Mesenchymal stem cell (in vitro differentiated cells and primary cell): Measurements from ENCODE around the gene ASB14.
A peak's percentile ranks its signal among the peaks of the same experiment; 100 is the strongest.

Experiments used
- DNase-seq: peaks from one replicate; pipeline ENCODE4 v3.0.0-alpha.2; 2013
- H2AFZ ChIP-seq: one replicate; pipeline ENCODE4 v1.6.1; 2013; ENCODE audit warnings: low read depth, mild to moderate bottlenecking, control low read depth, inconsistent platforms, low read length, moderate library complexity
- H2AK5ac ChIP-seq: 2 replicates; pipeline ENCODE4 v1.6.1; 2013; ENCODE audit warnings: low read length, moderate library complexity, mild to moderate bottlenecking, inconsistent platforms; ENCODE audit not compliant: severe bottlenecking
- H2BK120ac ChIP-seq: one replicate; pipeline ENCODE4 v1.6.1; 2013; ENCODE audit warnings: low read depth, mild to moderate bottlenecking, inconsistent platforms, low read length, moderate library complexity
- H2BK12ac ChIP-seq, 2 experiments: one replicate each; pipeline ENCODE4 v1.6.1; 2013; ENCODE audit warnings: inconsistent platforms in 2 of 2, low read length in 2 of 2, mild to moderate bottlenecking in 2 of 2, moderate library complexity in 2 of 2, control low read depth in 1 of 2
- H2BK15ac ChIP-seq: one replicate; pipeline ENCODE4 v1.6.1; 2013; ENCODE audit warnings: mild to moderate bottlenecking, low read depth, inconsistent platforms; ENCODE audit not compliant: poor library complexity, severe bottlenecking
- H2BK5ac ChIP-seq: 2 replicates; pipeline ENCODE4 v1.6.1; 2013; ENCODE audit warnings: low read depth, mild to moderate bottlenecking, low read length, control low read depth, inconsistent platforms; ENCODE audit not compliant: poor library complexity, severe bottlenecking
- H3K14ac ChIP-seq, 2 experiments: one replicate each; pipeline ENCODE4 v1.6.1; 2013; ENCODE audit warnings: inconsistent platforms in 2 of 2, low read length in 2 of 2, control low read depth in 1 of 2, mild to moderate bottlenecking in 1 of 2, moderate library complexity in 1 of 2
- H3K18ac ChIP-seq, 2 experiments: one replicate each; pipeline ENCODE4 v1.6.1; 2013; ENCODE audit warnings: inconsistent platforms in 2 of 2, low read length in 2 of 2, control low read depth in 1 of 2, low read depth in 1 of 2, mild to moderate bottlenecking in 1 of 2
- H3K23ac ChIP-seq, 2 experiments: one replicate each; pipeline ENCODE4 v1.6.1; 2013; ENCODE audit warnings: inconsistent platforms in 2 of 2, low read length in 2 of 2, mild to moderate bottlenecking in 2 of 2, moderate library complexity in 2 of 2, control low read depth in 1 of 2
- H3K27ac ChIP-seq: 2 replicates; pipeline ENCODE4 v1.5.1; 2013; ENCODE audit warnings: mild to moderate bottlenecking, moderate library complexity, low read length, control low read depth, inconsistent platforms; ENCODE audit not compliant: poor library complexity, severe bottlenecking
- H3K27me3 ChIP-seq, 2 experiments: 2 replicates each; pipeline versions ENCODE4 v1.6.1 to v1.7.0; 2013; ENCODE audit warnings: low read length in 2 of 2, mild to moderate bottlenecking in 2 of 2, moderate library complexity in 2 of 2, control low read depth in 1 of 2, inconsistent platforms in 1 of 2; ENCODE audit not compliant: control insufficient read depth in 1 of 2, insufficient read depth in 1 of 2
- H3K36me3 ChIP-seq, 2 experiments: 2 replicates each; pipeline versions ENCODE4 v1.6.1 to v1.7.0; 2013; ENCODE audit warnings: low read length in 2 of 2, control low read depth in 1 of 2, inconsistent platforms in 1 of 2, low read depth in 1 of 2, mild to moderate bottlenecking in 1 of 2; ENCODE audit not compliant: insufficient read depth in 2 of 2, control insufficient read depth in 1 of 2
- H3K4ac ChIP-seq, 2 experiments: one replicate each; pipeline ENCODE4 v1.6.1; 2013; ENCODE audit warnings: inconsistent platforms in 2 of 2, low read length in 2 of 2, mild to moderate bottlenecking in 2 of 2, moderate library complexity in 2 of 2, control low read depth in 1 of 2, low read depth in 1 of 2
- H3K4me1 ChIP-seq: 2 replicates; pipeline ENCODE4 v1.6.1; 2013; ENCODE audit warnings: low read depth, low read length, control low read depth; ENCODE audit not compliant: control insufficient read depth, insufficient read depth
- H3K4me2 ChIP-seq: 2 replicates; pipeline ENCODE4 v1.6.1; 2013; ENCODE audit warnings: low read length, mild to moderate bottlenecking, inconsistent platforms; ENCODE audit not compliant: poor library complexity, severe bottlenecking
- H3K4me3 ChIP-seq, 2 experiments: 2 replicates each; pipeline versions ENCODE4 v1.5.1 to v1.7.0; 2013; ENCODE audit warnings: low read length in 2 of 2, mild to moderate bottlenecking in 2 of 2, control low read depth in 1 of 2, low read depth in 1 of 2; ENCODE audit not compliant: insufficient read depth in 1 of 2
- H3K79me1 ChIP-seq: replicated peaks from 2 replicates; pipeline ENCODE4 v1.6.1; 2013; ENCODE audit warnings: mild to moderate bottlenecking, control low read depth, low read length, inconsistent platforms; ENCODE audit not compliant: poor library complexity, severe bottlenecking
- H3K9ac ChIP-seq: 2 replicates; pipeline ENCODE4 v1.7.0; 2013; ENCODE audit warnings: mild to moderate bottlenecking, low read length, moderate library complexity
- H3K9me3 ChIP-seq: 2 replicates; pipeline ENCODE4 v1.7.0; 2013; ENCODE audit warnings: mild to moderate bottlenecking, low read length; ENCODE audit not compliant: control insufficient read depth
- H4K8ac ChIP-seq: one replicate; pipeline ENCODE4 v1.6.1; 2013; ENCODE audit warnings: inconsistent platforms, mild to moderate bottlenecking, low read length, moderate library complexity
- H4K91ac ChIP-seq: one replicate; pipeline ENCODE4 v1.6.1; 2013; ENCODE audit warnings: mild to moderate bottlenecking, low read length, inconsistent platforms
- WGBS: methylation state at CpG from one replicate; pipeline ENCODE4 v1.1.7; 2013; ENCODE audit warnings: mixed read lengths; 5-methylcytosine and 5-hydroxymethylcytosine counted together

The ASB14 gene

DNA sequence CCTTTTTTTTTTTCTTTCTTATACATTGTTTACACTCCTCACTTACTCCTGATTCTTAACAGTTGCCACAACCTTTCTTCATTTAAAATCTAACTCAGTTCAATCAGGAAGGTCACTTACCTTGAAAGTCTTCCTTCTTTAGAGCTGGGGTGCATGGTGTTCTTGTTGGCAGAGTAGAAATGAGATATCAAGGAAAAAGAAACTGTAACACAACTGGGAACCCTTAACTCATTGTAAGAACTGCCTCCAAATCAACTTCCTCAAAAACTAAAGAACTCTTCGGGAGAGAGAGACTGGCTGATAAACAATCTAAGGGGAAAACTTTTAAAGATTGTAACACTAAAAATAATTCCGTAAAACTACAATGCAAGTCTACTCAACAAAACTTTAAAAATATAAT, 66.3 kb downstream of the ASB14 start:
- Histone ChIP-seq H3K18ac (no peak overlapping the region), H3K9me3 (no peaks in the 10 kb centered on the region), H4K8ac (no peak overlapping the region), H3K79me1 (peaks cover 4% of the 10 kb centered on the region), H4K91ac (no peak overlapping the region), H3K27me3 (no peaks in the 10 kb centered on the region), H3K23ac (no peak overlapping the region), H3K4me2 (no peak overlapping the region), H3K14ac (no peak overlapping the region), H2AK5ac (no peak overlapping the region), H2AFZ (no peak overlapping the region), H2BK15ac (no peak overlapping the region), H3K4me1 (peaks cover 4% of the 10 kb centered on the region), H2BK120ac (no peak overlapping the region), H3K36me3 (no peaks in the 10 kb centered on the region), H2BK5ac (no peak overlapping the region), H3K27ac (no peak overlapping the region), H3K9ac (peak overlapping the region; percentile 93), H3K4ac (no peak overlapping the region), H3K4me3 (no peak overlapping the region), H2BK12ac (no peak overlapping the region)
- no peak for DNase-seq
- no CpG with 5 or more reads among the region's 2 CpGs for WGBS

GRCh38 chr3:57224856-57225255, 67.6 kb downstream of the ASB14 start:
- Histone ChIP-seq H3K9ac (peak overlapping the region; percentile 57), H3K4ac (no peak overlapping the region), H3K27me3 (no peaks in the 10 kb centered on the region), H2BK12ac (no peak overlapping the region), H3K4me1 (peaks cover 4% of the 10 kb centered on the region), H4K8ac (no peak overlapping the region), H3K18ac (no peak overlapping the region), H3K4me2 (no peak overlapping the region), H3K27ac (no peak overlapping the region), H4K91ac (no peak overlapping the region), H2BK120ac (no peak overlapping the region), H3K9me3 (no peaks in the 10 kb centered on the region), H3K23ac (no peak overlapping the region), H3K79me1 (no peaks in the 10 kb centered on the region), H2BK5ac (no peak overlapping the region), H2AFZ (no peak overlapping the region), H2AK5ac (no peak overlapping the region), H3K14ac (no peak overlapping the region), H3K36me3 (no peaks in the 10 kb centered on the region), H2BK15ac (no peak overlapping the region), H3K4me3 (no peak overlapping the region)
- no peak for DNase-seq
- 27% methylated on average over 1 of the region's 4 CpGs for WGBS

DNA sequence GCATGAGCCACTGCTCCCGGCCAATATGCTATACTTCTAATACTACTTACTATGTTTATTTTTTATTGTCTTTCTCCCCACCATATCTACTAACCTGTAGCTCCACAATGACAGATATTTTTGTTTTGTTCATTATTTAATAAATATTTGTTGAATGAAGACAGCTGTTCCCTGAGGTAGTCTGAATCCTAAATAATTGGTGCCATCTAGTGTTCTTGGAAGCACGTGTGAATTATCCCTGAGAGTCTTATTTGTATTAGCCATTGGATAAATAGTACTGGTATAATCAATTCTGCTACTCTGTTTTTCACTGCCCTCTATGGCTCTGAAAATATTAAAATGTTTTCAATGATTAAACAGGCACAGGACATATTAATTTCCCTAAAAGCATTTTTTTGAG, 70.6 kb downstream of the ASB14 start:
- H3K4me1 ChIP-seq: no peaks in the 10 kb centered on the region
- H3K18ac ChIP-seq: no peak overlapping the region
- H3K4me2 ChIP-seq: no peak overlapping the region
- peak; percentile 54 for DNase-seq
- H3K27me3 ChIP-seq: no peaks in the 10 kb centered on the region
- no peaks in the 10 kb centered on the region for H3K36me3 ChIP-seq
- H4K91ac ChIP-seq: no peak overlapping the region
- H3K14ac ChIP-seq: no peak overlapping the region
- no peaks in the 10 kb centered on the region for H3K9me3 ChIP-seq
- no peak overlapping the region for H3K9ac ChIP-seq
- H2BK12ac ChIP-seq: no peak overlapping the region
- no peak overlapping the region for H2BK5ac ChIP-seq
- WGBS: 67% methylated on average over 1 of the region's 2 CpGs
- no peak overlapping the region for H3K4me3 ChIP-seq
- H2BK120ac ChIP-seq: no peak overlapping the region
- H3K23ac ChIP-seq: no peak overlapping the region
- no peak overlapping the region for H3K4ac ChIP-seq
- no peak overlapping the region for H2AK5ac ChIP-seq
- no peaks in the 10 kb centered on the region for H3K79me1 ChIP-seq
- no peak overlapping the region for H2AFZ ChIP-seq
- H2BK15ac ChIP-seq: no peak overlapping the region
- H3K27ac ChIP-seq: no peak overlapping the region
- H4K8ac ChIP-seq: no peak overlapping the region
